Neural cell (in vitro differentiated cells): ENCODE results near the gene OVCA2. TPM values are rescaled to one million over a fixed set of nuclear protein-coding genes. Genes with fewer than 3 reads are reported as not detected.

Source experiments
- H2AFZ ChIP-seq: fragments of 200-600, 300-800 bp; sonication (generic), shearing (Covaris generic); 2 replicates; pipeline ENCODE4 v1.6.0; 2014; ENCODE audit warnings: low read depth, mild to moderate bottlenecking, antibody characterized with exemption, low read length, moderate library complexity
- H3F3A ChIP-seq: fragments of 200-600 bp; shearing (Covaris generic); 2 replicates; pipeline ENCODE4 v1.6.1; 2016; ENCODE audit warnings: mild to moderate bottlenecking, moderate library complexity, mixed read lengths, antibody characterized with exemption, low read length; ENCODE audit not compliant: insufficient read depth, poor library complexity, severe bottlenecking
- H3K27ac ChIP-seq: fragments of 200-600, 300-800 bp; sonication (generic), shearing (Covaris generic); 2 replicates; pipeline ENCODE4 v1.5.1; 2014; ENCODE audit warnings: mild to moderate bottlenecking, low read length, moderate library complexity
- H3K27me3 ChIP-seq: fragments of 300-800, 200-600 bp; sonication (generic), shearing (Covaris generic); 2 replicates; pipeline ENCODE4 v1.6.0; 2014; ENCODE audit warnings: mild to moderate bottlenecking, low read depth, low read length, moderate library complexity; ENCODE audit not compliant: insufficient read depth
- H3K36me3 ChIP-seq: fragments of 300-800, 200-600 bp; sonication (generic), shearing (Covaris generic); 2 replicates; pipeline ENCODE4 v1.5.1; 2014; ENCODE audit warnings: mild to moderate bottlenecking, antibody characterized with exemption, low read length, moderate library complexity; ENCODE audit not compliant: insufficient read depth
- H3K4me2 ChIP-seq: fragments of 300-800, 200-600 bp; sonication (generic), shearing (Covaris generic); 2 replicates; pipeline ENCODE4 v1.6.0; 2014; ENCODE audit warnings: mild to moderate bottlenecking, low read length
- H3K4me3 ChIP-seq: fragments of 300-800, 200-600 bp; sonication (generic), shearing (Covaris generic); 2 replicates; pipeline ENCODE4 v1.5.1; 2014; ENCODE audit warnings: mild to moderate bottlenecking, low read length, moderate library complexity
- H3K79me2 ChIP-seq: fragments of 200-600 bp; shearing (Covaris generic); replicated peaks from 2 replicates; pipeline ENCODE4 v1.6.0; 2014; ENCODE audit warnings: mild to moderate bottlenecking, low read length, moderate library complexity; ENCODE audit not compliant: insufficient read depth
- H3K9ac ChIP-seq: fragments of 300-800, 200-600 bp; sonication (generic), shearing (Covaris generic); 2 replicates; pipeline ENCODE4 v1.6.1; 2016; ENCODE audit warnings: mild to moderate bottlenecking, low read length, mixed read lengths
- H3K9me2 ChIP-seq: fragments of 200-600 bp; shearing (Covaris generic); 2 replicates; pipeline ENCODE4 v1.6.1; 2016; ENCODE audit warnings: mild to moderate bottlenecking, low read length, mixed read lengths; ENCODE audit not compliant: insufficient read depth
- H3K9me3 ChIP-seq: fragments of 200-600, 300-800 bp; sonication (generic), shearing (Covaris generic); 2 replicates; pipeline ENCODE4 v1.6.1; 2016; ENCODE audit warnings: mild to moderate bottlenecking, mixed run types, low read length, moderate library complexity, mixed read lengths
- H4K20me1 ChIP-seq: fragments of 200-600 bp; shearing (Covaris generic); 2 replicates; pipeline ENCODE4 v1.6.1; 2016; ENCODE audit warnings: mild to moderate bottlenecking, mixed run types; ENCODE audit not compliant: insufficient read depth
- EP300 ChIP-seq: fragments of 450-650 bp; conservative IDR thresholded peaks from 2 replicates; pipeline ENCODE4 v1.6.1; 2014; ENCODE audit warnings: antibody characterized with exemption, mild to moderate bottlenecking, moderate library complexity; ENCODE audit not compliant: poor library complexity, severe bottlenecking
- EZH2 ChIP-seq: fragments of 200-600, 300-800 bp; shearing (Covaris generic), sonication (generic); IDR thresholded peaks from 2 replicates; pipeline ENCODE4 v1.6.1; 2014; ENCODE audit warnings: antibody characterized with exemption, low read length, borderline replicate concordance, mild to moderate bottlenecking; ENCODE audit not compliant: insufficient read depth, poor library complexity, severe bottlenecking
- MXI1 ChIP-seq: fragments of 450-650 bp; conservative IDR thresholded peaks from 2 replicates; pipeline ENCODE4 v1.6.1; 2014; ENCODE audit warnings: antibody characterized with exemption, mild to moderate bottlenecking; ENCODE audit not compliant: poor library complexity, severe bottlenecking
- POLR2AphosphoS5 ChIP-seq: IDR thresholded peaks from 2 replicates; pipeline ENCODE4 v1.6.1; 2012
- RAD21 ChIP-seq: fragments of 450-650 bp; conservative IDR thresholded peaks from 2 replicates; pipeline ENCODE4 v1.6.1; 2014; ENCODE audit warnings: antibody characterized with exemption, mild to moderate bottlenecking, moderate library complexity
- SMC3 ChIP-seq: fragments of 450-650 bp; conservative IDR thresholded peaks from 2 replicates; pipeline ENCODE4 v1.6.1; 2014; ENCODE audit warnings: antibody characterized with exemption, mild to moderate bottlenecking, moderate library complexity; ENCODE audit not compliant: poor library complexity
- TAF1 ChIP-seq: IDR thresholded peaks from 2 replicates; pipeline ENCODE4 v1.6.1; 2012; ENCODE audit warnings: low read depth
- polyA plus RNA-seq: library from polyadenylated mRNA; depleted of rRNA; stranded (reverse); fragments of >200 nt; gene quantifications from 2 replicates; pipeline ENCODE4 v1.2.3, GENCODE V29; 2014
- TF ChIP-seq, protein P1 (sequence below): IDR thresholded peaks from 2 replicates; pipeline ENCODE4 v1.6.1; 2012; ENCODE audit warnings: borderline replicate concordance
- TF ChIP-seq, protein P2 (sequence below): fragments of 450-650 bp; IDR thresholded peaks from 2 replicates; pipeline ENCODE4 v1.5.1; 2014; ENCODE audit warnings: antibody characterized with exemption, mild to moderate bottlenecking, moderate library complexity; ENCODE audit not compliant: poor library complexity, severe bottlenecking

OVCA2 gene
- polyA plus RNA-seq, 1 donor from 2014 or later = 54.4 TPM

DNA sequence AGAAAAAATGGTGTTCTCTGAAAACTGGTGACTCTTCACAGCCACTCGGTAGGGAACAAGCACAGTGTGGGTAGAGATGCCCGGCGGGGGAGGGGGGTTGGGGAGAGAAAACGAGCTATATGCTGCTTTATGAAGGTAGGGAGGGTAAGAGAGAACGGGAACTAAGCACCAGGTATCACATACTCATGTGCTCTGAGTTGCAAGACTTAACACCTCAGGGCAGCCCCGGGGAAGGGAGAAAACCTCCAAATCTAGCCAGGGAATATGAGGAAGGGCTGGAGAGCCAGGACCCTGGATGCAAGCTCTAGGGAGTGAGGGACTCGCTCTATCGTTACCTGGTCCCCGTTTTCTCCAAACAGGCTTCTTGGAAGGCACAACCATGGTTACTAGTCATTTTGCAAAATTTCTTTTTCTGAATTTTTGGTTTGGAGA, 48.4 kb downstream of the OVCA2 start:
- TF ChIP-seq POLR2AphosphoS5 (no peak), MXI1 (no peak), RAD21 (no peak), SMC3 (no peak), EZH2 (no peak), TAF1 (no peak), EP300 (no peak)
- TF ChIP-seq, protein P1, sequence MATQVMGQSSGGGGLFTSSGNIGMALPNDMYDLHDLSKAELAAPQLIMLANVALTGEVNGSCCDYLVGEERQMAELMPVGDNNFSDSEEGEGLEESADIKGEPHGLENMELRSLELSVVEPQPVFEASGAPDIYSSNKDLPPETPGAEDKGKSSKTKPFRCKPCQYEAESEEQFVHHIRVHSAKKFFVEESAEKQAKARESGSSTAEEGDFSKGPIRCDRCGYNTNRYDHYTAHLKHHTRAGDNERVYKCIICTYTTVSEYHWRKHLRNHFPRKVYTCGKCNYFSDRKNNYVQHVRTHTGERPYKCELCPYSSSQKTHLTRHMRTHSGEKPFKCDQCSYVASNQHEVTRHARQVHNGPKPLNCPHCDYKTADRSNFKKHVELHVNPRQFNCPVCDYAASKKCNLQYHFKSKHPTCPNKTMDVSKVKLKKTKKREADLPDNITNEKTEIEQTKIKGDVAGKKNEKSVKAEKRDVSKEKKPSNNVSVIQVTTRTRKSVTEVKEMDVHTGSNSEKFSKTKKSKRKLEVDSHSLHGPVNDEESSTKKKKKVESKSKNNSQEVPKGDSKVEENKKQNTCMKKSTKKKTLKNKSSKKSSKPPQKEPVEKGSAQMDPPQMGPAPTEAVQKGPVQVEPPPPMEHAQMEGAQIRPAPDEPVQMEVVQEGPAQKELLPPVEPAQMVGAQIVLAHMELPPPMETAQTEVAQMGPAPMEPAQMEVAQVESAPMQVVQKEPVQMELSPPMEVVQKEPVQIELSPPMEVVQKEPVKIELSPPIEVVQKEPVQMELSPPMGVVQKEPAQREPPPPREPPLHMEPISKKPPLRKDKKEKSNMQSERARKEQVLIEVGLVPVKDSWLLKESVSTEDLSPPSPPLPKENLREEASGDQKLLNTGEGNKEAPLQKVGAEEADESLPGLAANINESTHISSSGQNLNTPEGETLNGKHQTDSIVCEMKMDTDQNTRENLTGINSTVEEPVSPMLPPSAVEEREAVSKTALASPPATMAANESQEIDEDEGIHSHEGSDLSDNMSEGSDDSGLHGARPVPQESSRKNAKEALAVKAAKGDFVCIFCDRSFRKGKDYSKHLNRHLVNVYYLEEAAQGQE = no peak
- TF ChIP-seq, protein P2, sequence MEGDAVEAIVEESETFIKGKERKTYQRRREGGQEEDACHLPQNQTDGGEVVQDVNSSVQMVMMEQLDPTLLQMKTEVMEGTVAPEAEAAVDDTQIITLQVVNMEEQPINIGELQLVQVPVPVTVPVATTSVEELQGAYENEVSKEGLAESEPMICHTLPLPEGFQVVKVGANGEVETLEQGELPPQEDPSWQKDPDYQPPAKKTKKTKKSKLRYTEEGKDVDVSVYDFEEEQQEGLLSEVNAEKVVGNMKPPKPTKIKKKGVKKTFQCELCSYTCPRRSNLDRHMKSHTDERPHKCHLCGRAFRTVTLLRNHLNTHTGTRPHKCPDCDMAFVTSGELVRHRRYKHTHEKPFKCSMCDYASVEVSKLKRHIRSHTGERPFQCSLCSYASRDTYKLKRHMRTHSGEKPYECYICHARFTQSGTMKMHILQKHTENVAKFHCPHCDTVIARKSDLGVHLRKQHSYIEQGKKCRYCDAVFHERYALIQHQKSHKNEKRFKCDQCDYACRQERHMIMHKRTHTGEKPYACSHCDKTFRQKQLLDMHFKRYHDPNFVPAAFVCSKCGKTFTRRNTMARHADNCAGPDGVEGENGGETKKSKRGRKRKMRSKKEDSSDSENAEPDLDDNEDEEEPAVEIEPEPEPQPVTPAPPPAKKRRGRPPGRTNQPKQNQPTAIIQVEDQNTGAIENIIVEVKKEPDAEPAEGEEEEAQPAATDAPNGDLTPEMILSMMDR = no peak
- H3K9me2 ChIP-seq = no peaks in the 10 kb centered on the region
- no peak overlapping the region for H3K4me3 ChIP-seq
- H3K27ac ChIP-seq = no peak overlapping the region
- no peaks in the 10 kb centered on the region for H3K27me3 ChIP-seq
- H3K79me2 ChIP-seq = no peaks in the 10 kb centered on the region
- H4K20me1 ChIP-seq = no peaks in the 10 kb centered on the region
- no peak overlapping the region for H3K9ac ChIP-seq
- no peak overlapping the region for H3K4me2 ChIP-seq
- no peaks in the 10 kb centered on the region for H3K9me3 ChIP-seq
- H3K36me3 ChIP-seq = no peaks in the 10 kb centered on the region
- no peak overlapping the region for H2AFZ ChIP-seq
- no peaks in the 10 kb centered on the region for H3F3A ChIP-seq

- H3K4me2 ChIP-seq = no peak overlapping the region
- no peak overlapping the region for H3K27ac ChIP-seq
- no peaks in the 10 kb centered on the region for H3K9me2 ChIP-seq
- no peak overlapping the region for H3K4me3 ChIP-seq
- no peaks in the 10 kb centered on the region for H3K9me3 ChIP-seq
- no peak overlapping the region for H2AFZ ChIP-seq
- no peaks in the 10 kb centered on the region for H3K79me2 ChIP-seq
- H3F3A ChIP-seq = no peaks in the 10 kb centered on the region
- TF ChIP-seq POLR2AphosphoS5 (no peak), EP300 (no peak), TAF1 (no peak), RAD21 (no peak), MXI1 (no peak), EZH2 (no peak), SMC3 (no peak)
- TF ChIP-seq, protein P1 = no peak
- TF ChIP-seq, protein P2 = no peak
- no peaks in the 10 kb centered on the region for H3K36me3 ChIP-seq
- H3K9ac ChIP-seq = no peak overlapping the region
- H4K20me1 ChIP-seq = no peaks in the 10 kb centered on the region
- no peaks in the 10 kb centered on the region for H3K27me3 ChIP-seq
These were observed 49.1 kb downstream of the OVCA2 start for GRCh38 chr17:2090804-2091534.
